ENCODE measurements around the gene SOX1. TPM values are rescaled to one million over a fixed set of nuclear protein-coding genes. Genes with fewer than 3 reads are reported as not detected.

Gene SOX1
- total and polyA plus RNA-seq, 8 donors: 0.08 TPM; not detected in 7

GRCh38 chr13:112061367-112062061, 5.4 kb upstream of the SOX1 start:
- no peak overlapping the region for H3K4me3 ChIP-seq
- intact Hi-C loops (cut with DNase I): no loop called here
- H3K9me3 ChIP-seq: no peaks in the 10 kb centered on the region
- H3K27me3 ChIP-seq: peaks cover 100% of the 10 kb centered on the region in 2 donors
- ATAC-seq (no peak), DNase-seq (no peak)
- no peaks in the 10 kb centered on the region for H3K36me3 ChIP-seq
- H3K27ac ChIP-seq: no peak overlapping the region
- no peak for TF ChIP-seq CTCF (IDR thresholded peaks at IDR 0.05)
- H3K4me1 ChIP-seq: peaks cover 0 to 20% of the 10 kb centered on the region in 2 donors

GRCh38 chr13:112062072-112062567, 4.8 kb upstream of the SOX1 start:
- H3K36me3 ChIP-seq: no peaks in the 10 kb centered on the region
- no peaks in the 10 kb centered on the region for H3K9me3 ChIP-seq
- no peak overlapping the region for H3K27ac ChIP-seq
- ATAC-seq (no peak), DNase-seq (no peak)
- peaks cover 100% of the 10 kb centered on the region in 2 donors for H3K27me3 ChIP-seq
- H3K4me3 ChIP-seq: no peak overlapping the region
- intact Hi-C loops (cut with DNase I): no loop called here
- TF ChIP-seq CTCF (IDR thresholded peaks at IDR 0.05): no peak
- peaks cover 0 to 23% of the 10 kb centered on the region in 2 donors for H3K4me1 ChIP-seq

GRCh38 chr13:112062571-112063570, 4.1 kb upstream of the SOX1 start:
- Histone ChIP-seq H3K27ac (no peak overlapping the region), H3K9me3 (no peaks in the 10 kb centered on the region), H3K36me3 (no peaks in the 10 kb centered on the region), H3K4me3 (no peak overlapping the region), H3K27me3 (peaks cover 97 to 100% of the 10 kb centered on the region in 2 donors), H3K4me1 (peaks cover 0 to 22% of the 10 kb centered on the region in 2 donors)
- DNase-seq (peak in 1 of 4 donors; percentile 42), ATAC-seq (no peak)
- TF ChIP-seq CTCF (IDR thresholded peaks at IDR 0.05): no peak
- intact Hi-C loops (cut with DNase I): no loop called here

- no peak overlapping the region for H3K27ac ChIP-seq
- ATAC-seq (no peak), DNase-seq (no peak)
- no peak for TF ChIP-seq CTCF (IDR thresholded peaks at IDR 0.05)
- intact Hi-C loops (cut with DNase I): no loop called here
- H3K4me3 ChIP-seq: no peak overlapping the region
- H3K4me1 ChIP-seq: peaks cover 0 to 21% of the 10 kb centered on the region in 2 donors
- H3K36me3 ChIP-seq: no peaks in the 10 kb centered on the region
- no peaks in the 10 kb centered on the region for H3K9me3 ChIP-seq
- peaks cover 91 to 99% of the 10 kb centered on the region in 2 donors for H3K27me3 ChIP-seq
Measured at GRCh38 chr13:112063807-112064206, 3.1 kb upstream of the SOX1 start.

GRCh38 chr13:112064222-112064621, 2.7 kb upstream of the SOX1 start:
- Histone ChIP-seq H3K27ac (no peak overlapping the region), H3K4me3 (no peak overlapping the region), H3K27me3 (peaks cover 91 to 99% of the 10 kb centered on the region in 2 donors), H3K36me3 (no peaks in the 10 kb centered on the region), H3K9me3 (no peaks in the 10 kb centered on the region), H3K4me1 (peaks cover 0 to 21% of the 10 kb centered on the region in 2 donors)
- TF ChIP-seq CTCF (IDR thresholded peaks at IDR 0.05): no peak
- ATAC-seq (no peak), DNase-seq (no peak)
- intact Hi-C loops (cut with DNase I): no loop called here

Data from left lung (tissue), 10 donors.